DND-41 (cell line): Measurements from ENCODE around the gene SNAI3.

Experiments used
- CTCF ChIP-seq: IDR thresholded peaks from 2 replicates; pipeline ENCODE4 v1.5.1; 2012; ENCODE audit warnings: borderline replicate concordance, low read length, moderate library complexity, mild to moderate bottlenecking; ENCODE audit not compliant: poor library complexity, severe bottlenecking; ENCODE audit errors: extremely low read depth
- EZH2 ChIP-seq: IDR thresholded peaks from 3 replicates; pipeline ENCODE4 v1.6.1; 2012; ENCODE audit warnings: borderline replicate concordance, low read depth, mild to moderate bottlenecking, moderate library complexity, low read length, inconsistent platforms; ENCODE audit not compliant: severe bottlenecking

GRCh38 chr16:88651276-88651988, 34.9 kb downstream of the SNAI3 start:
- TF ChIP-seq CTCF = no peak
- TF ChIP-seq EZH2 = no peak
